AG04449 (cell line): ENCODE data around the gene PDE6D.

Experiments
- CTCF ChIA-PET: fragments of 350-600 bp; formaldehyde crosslinking; extraction: SDS; loops from one replicate; lab custom pipeline; 2021; ENCODE audit warnings: antibody characterized with exemption; lab: Yijun Ruan, JAX
- POLR2A ChIA-PET: fragments of 400-600, 350-600 bp; formaldehyde crosslinking; extraction: SDS; loops from one replicate; lab custom pipeline; 2020; ENCODE audit warnings: antibody characterized with exemption, inconsistent platforms; lab: Yijun Ruan, JAX
- DNase-seq: peaks from one replicate; pipeline ENCODE4 v3.0.0-alpha.2; 2010; ENCODE audit warnings: low read depth, low spot score
- H3K4me3 ChIP-seq: 2 replicates; pipeline ENCODE4 v1.5.1; 2011; ENCODE audit warnings: low read depth, mild to moderate bottlenecking, control low read depth, low read length
- TF ChIP-seq, protein P1 (sequence below): IDR thresholded peaks from one replicate; pipeline ENCODE4 v1.5.1; 2011; ENCODE audit warnings: mild to moderate bottlenecking, moderate library complexity, low read length, control low read depth, inconsistent platforms; ENCODE audit not compliant: insufficient read depth; ENCODE audit errors: missing control alignments

PDE6D gene

DNA sequence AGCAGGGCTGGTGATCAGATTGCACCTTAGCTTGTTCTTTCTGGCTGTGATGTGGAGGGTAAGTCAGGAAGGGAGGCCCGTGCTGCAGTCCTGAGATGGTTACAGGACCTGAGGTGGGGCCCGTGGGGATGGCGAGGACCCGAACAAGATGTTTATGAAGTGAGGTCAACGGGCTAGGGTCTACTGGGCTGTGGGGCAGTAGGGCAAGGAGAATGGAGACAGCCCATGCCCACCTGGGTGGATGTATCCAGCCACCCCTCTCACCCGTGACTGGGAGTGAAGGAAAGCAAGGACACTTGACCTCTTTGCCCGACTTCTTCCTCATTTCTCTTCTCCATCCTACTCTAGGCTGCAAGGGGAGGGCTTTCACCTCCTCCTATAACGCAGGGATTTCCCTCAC, 54.8 kb downstream of the PDE6D start:
- DNase-seq: no peak
- TF ChIP-seq, protein P1, sequence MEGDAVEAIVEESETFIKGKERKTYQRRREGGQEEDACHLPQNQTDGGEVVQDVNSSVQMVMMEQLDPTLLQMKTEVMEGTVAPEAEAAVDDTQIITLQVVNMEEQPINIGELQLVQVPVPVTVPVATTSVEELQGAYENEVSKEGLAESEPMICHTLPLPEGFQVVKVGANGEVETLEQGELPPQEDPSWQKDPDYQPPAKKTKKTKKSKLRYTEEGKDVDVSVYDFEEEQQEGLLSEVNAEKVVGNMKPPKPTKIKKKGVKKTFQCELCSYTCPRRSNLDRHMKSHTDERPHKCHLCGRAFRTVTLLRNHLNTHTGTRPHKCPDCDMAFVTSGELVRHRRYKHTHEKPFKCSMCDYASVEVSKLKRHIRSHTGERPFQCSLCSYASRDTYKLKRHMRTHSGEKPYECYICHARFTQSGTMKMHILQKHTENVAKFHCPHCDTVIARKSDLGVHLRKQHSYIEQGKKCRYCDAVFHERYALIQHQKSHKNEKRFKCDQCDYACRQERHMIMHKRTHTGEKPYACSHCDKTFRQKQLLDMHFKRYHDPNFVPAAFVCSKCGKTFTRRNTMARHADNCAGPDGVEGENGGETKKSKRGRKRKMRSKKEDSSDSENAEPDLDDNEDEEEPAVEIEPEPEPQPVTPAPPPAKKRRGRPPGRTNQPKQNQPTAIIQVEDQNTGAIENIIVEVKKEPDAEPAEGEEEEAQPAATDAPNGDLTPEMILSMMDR: no peak
- ChIA-PET CTCF (interaction anchor here (0.7 to 3.4 kb wide), 5 partner anchors 11 to 269 kb away, joined by 3 to 75 read pairs (median 5); no protein-coding TSS in a partner anchor), POLR2A (interaction anchor here (0.6 kb wide), 1 partner anchor 12 kb away, joined by 4 read pairs; no protein-coding TSS in a partner anchor)
- no peak overlapping the region for H3K4me3 ChIP-seq

DNA sequence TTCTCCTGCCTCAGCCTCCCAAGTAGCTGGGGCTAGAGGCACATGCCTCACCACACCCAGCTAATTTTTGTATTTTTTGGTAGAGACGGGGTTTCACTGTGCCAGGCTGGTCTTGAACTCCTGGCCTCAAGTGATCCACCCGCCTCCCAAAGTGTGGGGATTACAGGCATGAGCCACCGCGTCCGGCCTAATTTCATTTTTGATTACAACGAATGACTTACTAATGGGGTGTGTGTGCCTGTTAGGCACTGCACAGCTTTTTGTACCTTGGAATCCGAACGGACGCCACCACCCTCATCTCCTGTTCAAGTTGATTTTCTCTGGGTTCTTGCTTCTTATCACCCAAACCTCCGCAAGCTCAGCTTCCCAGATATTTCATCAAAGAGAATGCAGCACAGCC, 55.6 kb downstream of the PDE6D start:
- H3K4me3 ChIP-seq: no peak overlapping the region
- ChIA-PET POLR2A (interaction anchor here (0.5 kb wide), 1 partner anchor 36 kb away, joined by 3 read pairs; no protein-coding TSS in a partner anchor), CTCF (interaction anchor here (1.0 to 3.4 kb wide), 8 partner anchors 8 to 50 kb away, joined by 3 to 75 read pairs (median 5); no protein-coding TSS in a partner anchor)
- TF ChIP-seq, protein P1: no peak
- no peak for DNase-seq

DNA sequence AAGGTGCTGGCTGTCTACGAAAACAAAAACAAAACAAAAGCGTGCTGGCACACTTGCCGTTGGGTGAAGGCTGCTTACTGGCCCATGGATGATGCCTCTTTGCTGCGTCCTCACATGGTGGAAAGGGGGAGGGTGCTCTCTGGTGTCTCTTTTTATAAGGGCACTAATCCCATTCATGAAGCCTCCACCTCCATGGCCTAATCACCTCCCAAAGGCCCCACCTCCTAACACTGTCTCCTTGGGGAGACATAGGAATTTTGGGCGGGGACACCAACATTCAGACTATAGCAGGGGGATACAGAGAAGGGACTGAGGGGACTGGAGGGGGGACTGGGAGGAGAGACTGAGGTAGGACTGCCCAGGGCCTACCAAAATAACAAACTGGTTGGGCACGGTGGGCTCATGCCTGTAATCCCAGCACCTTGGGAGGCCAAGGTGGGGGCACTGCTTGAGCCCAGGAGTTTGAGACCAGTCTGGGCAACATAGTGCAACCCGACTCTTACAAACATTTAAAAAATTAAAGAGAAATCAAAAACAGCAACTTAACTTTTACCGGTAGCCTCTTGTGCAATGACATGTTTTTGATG, 58.3 kb downstream of the PDE6D start:
- ChIA-PET POLR2A (no interaction called here), CTCF (interaction anchor here (1.0 to 3.4 kb wide), 4 partner anchors 9 to 48 kb away, joined by 4 to 75 read pairs (median 6); no protein-coding TSS in a partner anchor)
- TF ChIP-seq, protein P1: no peak
- no peak overlapping the region for H3K4me3 ChIP-seq
- DNase-seq: no peak

DNA sequence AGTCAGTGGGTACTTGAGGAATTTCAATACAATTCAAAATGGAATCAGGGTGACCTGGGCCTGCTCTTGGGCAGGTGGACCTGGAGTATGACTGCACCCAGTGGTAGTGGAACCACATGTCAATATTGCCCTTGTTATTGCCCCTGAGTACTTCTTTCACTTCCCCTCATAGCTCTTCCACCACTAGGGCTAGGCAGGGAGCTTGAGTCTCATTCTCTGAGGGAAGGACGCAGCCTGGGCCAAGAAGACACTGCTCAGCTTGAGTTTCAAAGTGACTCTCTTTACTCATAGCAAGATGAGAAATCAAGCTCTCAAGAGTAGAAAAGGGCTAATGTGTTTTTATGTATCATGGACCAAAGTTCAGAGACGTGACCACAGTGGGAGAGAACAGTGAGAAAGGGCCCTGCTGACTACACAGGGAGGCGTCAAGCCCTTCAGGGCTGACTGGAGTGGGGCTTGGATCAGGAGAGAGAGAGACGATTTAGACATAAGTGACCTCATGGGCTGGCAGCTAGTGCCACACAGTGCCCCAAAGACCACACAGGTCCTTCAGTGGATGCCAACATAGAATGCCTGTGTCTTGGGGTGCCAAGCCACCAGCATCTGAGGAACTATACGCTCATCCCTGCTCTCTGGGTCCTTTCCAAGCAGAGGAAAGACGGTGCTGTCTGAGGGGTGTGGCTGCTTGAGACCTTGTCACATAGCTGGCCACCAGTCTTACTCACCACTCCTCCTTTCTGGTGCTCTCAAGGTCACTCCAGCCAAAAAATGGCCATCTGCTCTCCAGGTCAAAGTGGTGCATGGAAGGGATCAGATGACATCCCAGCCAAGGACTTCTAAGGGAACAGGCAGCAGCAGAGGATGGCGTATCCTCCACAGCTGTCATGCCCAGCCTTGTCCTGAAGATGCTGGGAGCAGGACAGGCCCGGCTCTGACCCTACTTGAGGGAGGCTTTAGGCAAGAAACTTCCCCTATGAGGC, 59.8 kb downstream of the PDE6D start:
- CTCF ChIA-PET: interaction anchor here (0.6 to 1.1 kb wide), 3 partner anchors 10 to 46 kb away, joined by 3 to 5 read pairs (median 4); no protein-coding TSS in a partner anchor
- no peak for DNase-seq
- no peak overlapping the region for H3K4me3 ChIP-seq
- POLR2A ChIA-PET: no interaction called here
- TF ChIP-seq, protein P1: no peak

DNA sequence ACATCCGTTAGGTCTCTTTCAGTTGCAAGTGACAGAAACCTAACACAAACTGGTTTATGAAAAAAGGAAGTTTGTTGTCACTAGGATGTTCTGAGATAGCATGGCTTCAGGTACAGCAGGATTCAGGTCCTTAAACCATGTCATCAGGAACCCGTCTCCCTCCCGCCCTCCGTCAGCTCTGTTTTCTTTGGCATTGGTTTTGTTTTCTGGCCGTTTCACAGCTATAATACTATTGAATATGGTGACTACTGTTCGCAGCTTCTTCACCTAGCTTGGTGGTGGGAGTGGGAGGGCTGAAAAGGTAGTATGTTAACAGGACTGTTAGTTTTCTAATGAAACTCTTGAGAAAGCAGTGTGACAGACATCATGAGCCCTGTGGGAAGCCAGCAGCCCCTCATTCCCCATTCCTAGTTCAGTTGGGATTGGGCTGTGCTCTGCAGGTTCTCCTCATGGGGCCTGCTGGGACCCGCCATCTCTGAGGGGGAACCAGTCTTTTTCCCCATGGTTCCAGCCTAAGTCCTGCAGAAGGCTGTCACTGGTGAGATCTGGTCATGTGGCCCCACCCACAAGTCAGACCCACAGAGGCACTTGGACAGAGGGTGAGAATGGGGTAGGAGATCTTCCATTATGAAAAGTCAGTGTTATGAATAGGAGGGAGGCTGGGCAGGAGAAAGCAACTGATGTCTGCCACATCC, 60.6 kb downstream of the PDE6D start:
- DNase-seq: no peak
- CTCF ChIA-PET: interaction anchor here (0.6 kb wide), 1 partner anchor 11 kb away, joined by 3 read pairs; no protein-coding TSS in a partner anchor
- TF ChIP-seq, protein P1: no peak
- no peak overlapping the region for H3K4me3 ChIP-seq
- POLR2A ChIA-PET: no interaction called here
